Ovary (tissue), 3 donors: Measurements from ENCODE around the gene SAP30BP.

ENCODE experiments used
- CTCF ChIP-seq, 3 donors: fragments of 450-650 bp in 2 of 3; fragments of 200-600 bp in 1 of 3; IDR thresholded peaks; one replicate each; pipeline versions ENCODE4 v1.5.1 to v1.8.0; 2016 to 2022; ENCODE audit warnings: antibody characterized with exemption in 3 of 3, mild to moderate bottlenecking in 1 of 3
- EP300 ChIP-seq: sonication (generic); formaldehyde crosslinking; IDR thresholded peaks from one replicate; pipeline ENCODE4 v1.6.1; 2017; ENCODE audit warnings: antibody characterized with exemption
- donor health status: DM: no; HTN: no; CAD: no.

DNA sequence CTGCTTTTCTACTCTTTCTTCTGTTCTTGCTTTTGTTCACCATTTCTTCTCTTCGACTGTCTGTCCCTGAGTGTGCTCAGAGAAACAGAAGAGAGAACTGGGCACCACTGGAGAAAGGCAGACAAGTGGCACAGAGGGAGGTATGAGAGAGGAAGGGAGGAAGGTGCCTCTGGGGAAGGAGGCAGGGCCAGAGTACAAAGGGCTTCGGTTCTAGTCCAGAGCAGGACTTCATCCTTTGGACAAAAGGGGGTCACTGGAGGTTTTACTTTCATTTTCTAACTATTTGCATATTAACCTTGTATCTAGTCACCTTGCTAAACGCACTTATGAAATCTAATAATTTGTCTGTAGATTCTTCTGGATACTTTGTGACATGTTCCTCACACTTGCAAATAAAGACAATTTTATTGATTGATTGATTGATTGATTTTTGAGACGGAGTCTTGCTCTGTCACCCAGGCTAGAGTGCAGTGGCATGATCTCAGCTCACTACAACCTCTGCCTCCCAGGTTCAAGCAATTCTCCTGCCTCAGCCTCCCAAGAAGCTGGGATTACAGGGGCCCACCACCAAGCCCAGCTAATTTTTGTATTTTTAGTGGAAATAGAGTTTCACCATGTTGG, 67.6 kb downstream of the SAP30BP start:
- TF ChIP-seq CTCF (IDR thresholded peaks at IDR 0.05) (no peak), EP300 (no peak)
